C4-2B (cell line): Measurements from ENCODE around the gene OVOL3.

ENCODE experiments used
- ZFX ChIP-seq: fragments of 450-650 bp; IDR thresholded peaks from 2 replicates; pipeline ENCODE4 v1.6.1; 2017
- TF ChIP-seq, protein P1 (sequence below): fragments of 450-650 bp; conservative IDR thresholded peaks from 2 replicates; pipeline ENCODE4 v1.5.1; 2017; ENCODE audit warnings: mild to moderate bottlenecking

DNA sequence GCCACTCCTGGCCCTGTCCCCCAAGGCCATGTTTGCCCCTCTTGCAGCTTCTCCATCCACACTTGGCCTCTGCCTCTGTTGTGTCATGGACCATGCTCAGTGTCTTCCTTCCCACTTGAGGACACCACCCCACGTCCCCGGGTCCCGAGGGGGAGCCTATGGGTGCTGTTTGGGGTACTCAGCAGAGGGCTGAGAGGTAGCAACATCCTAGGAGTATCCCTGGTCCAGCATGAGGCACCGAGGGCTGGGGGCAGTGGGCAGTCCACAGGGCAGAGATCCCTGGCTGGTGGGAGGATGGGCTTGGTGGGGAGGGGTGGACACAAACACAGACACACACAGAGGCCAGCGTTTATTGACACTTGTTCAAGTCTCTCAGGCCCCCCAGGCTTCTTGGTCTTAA lies 39.6 kb downstream of the OVOL3 start:
- TF ChIP-seq, protein P1, sequence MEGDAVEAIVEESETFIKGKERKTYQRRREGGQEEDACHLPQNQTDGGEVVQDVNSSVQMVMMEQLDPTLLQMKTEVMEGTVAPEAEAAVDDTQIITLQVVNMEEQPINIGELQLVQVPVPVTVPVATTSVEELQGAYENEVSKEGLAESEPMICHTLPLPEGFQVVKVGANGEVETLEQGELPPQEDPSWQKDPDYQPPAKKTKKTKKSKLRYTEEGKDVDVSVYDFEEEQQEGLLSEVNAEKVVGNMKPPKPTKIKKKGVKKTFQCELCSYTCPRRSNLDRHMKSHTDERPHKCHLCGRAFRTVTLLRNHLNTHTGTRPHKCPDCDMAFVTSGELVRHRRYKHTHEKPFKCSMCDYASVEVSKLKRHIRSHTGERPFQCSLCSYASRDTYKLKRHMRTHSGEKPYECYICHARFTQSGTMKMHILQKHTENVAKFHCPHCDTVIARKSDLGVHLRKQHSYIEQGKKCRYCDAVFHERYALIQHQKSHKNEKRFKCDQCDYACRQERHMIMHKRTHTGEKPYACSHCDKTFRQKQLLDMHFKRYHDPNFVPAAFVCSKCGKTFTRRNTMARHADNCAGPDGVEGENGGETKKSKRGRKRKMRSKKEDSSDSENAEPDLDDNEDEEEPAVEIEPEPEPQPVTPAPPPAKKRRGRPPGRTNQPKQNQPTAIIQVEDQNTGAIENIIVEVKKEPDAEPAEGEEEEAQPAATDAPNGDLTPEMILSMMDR: no peak
- TF ChIP-seq ZFX: no peak
